Measurements from ENCODE around the gene UBASH3A.

UBASH3A gene

GRCh38 chr21:42364304-42364865, 39.3 kb upstream of the UBASH3A start:
- no peak overlapping the region for H3K9ac ChIP-seq (ENCODE audit: low read depth, low read length)
- H3K27me3 ChIP-seq (ENCODE audit: control insufficient read depth, insufficient read depth, low read length): no peaks in the 10 kb centered on the region
- no peak overlapping the region for H3K4me3 ChIP-seq (ENCODE audit: low read depth, low read length)
- H3K9me3 ChIP-seq (ENCODE audit: control insufficient read depth, insufficient read depth, low read length): peaks cover 7% of the 10 kb centered on the region; the same call in 1 of the 2 replicates
- H3K4me1 ChIP-seq (ENCODE audit: control insufficient read depth, insufficient read depth, low read length): no peaks in the 10 kb centered on the region
- no peaks in the 10 kb centered on the region for H3K36me3 ChIP-seq (ENCODE audit: control insufficient read depth, insufficient read depth, low read length)
- no peak overlapping the region for H3K27ac ChIP-seq (ENCODE audit: low read depth, low read length)

DNA sequence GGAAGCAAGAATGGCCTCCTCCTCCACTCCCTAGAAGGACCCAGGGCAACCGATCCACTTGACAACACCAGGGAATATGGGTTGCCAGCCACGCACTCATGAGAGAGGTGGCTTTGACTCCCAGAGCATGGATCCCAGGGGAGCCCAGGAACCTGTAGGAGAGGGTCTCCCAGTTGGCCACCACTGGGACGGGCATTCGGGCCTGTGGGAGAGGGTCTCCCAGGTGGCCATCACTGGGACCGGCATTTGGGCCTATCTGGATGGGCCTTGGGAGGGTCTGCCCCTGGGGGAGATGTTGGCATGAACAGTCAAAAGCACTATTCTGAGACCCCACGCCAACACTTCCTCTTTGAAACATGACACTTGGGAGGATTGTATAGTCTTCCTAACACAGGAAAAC, 37.9 kb upstream of the UBASH3A start:
- Histone ChIP-seq H3K4me3 (ENCODE audit: low read depth, low read length) (no peak overlapping the region), H3K4me1 (ENCODE audit: control insufficient read depth, insufficient read depth, low read length) (no peaks in the 10 kb centered on the region), H3K9ac (ENCODE audit: low read depth, low read length) (no peak overlapping the region), H3K27ac (ENCODE audit: low read depth, low read length) (no peak overlapping the region), H3K27me3 (ENCODE audit: control insufficient read depth, insufficient read depth, low read length) (no peaks in the 10 kb centered on the region), H3K36me3 (ENCODE audit: control insufficient read depth, insufficient read depth, low read length) (no peaks in the 10 kb centered on the region), H3K9me3 (ENCODE audit: control insufficient read depth, insufficient read depth, low read length) (no peaks in the 10 kb centered on the region)

DNA sequence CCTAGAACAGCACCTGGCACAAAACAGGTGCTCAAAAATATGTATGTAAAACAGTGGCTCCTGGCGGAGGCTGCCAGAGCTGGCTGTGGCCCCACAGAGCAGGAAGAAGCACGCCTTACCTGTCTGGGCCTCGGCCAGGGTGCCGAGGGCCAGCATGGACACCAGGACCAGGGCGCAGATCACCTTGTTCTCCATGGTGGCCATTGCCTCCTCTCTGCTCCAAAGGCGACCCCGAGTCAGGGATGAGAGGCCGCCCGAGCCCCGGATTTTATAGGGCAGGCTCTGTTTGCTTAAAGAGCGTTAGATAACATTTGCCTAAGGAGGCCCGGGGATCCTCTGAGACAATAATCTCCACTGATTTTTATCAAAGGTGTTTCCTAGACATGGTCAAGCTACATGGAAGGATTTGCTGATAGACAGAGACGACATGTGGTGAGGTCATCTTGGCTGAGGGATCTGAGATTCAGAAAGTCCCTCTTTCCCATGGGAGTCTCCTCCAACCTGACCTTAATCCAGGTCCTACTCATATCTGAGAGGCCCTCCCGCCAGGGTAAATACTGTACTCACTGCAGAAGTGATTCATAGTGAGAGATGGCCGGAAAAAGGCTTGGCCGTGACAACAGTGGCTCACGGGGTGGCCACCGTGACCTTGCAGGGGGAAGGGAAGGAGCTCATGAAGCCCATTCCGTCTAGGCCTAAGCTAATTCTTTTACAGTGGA, 37.3 kb upstream of the UBASH3A start, which contains the start of gene TFF1:
Gene TFF1, minus strand, starts transcription at position 244 of the 719 bp plus-strand sequence. Its CDS starts 40 bp downstream, at position 204.
- Histone ChIP-seq H3K9ac (ENCODE audit: low read depth, low read length) (no peak within 1 kb of the TSS), H3K27me3 (ENCODE audit: control insufficient read depth, insufficient read depth, low read length) (no peaks in the 10 kb centered on the region), H3K4me1 (ENCODE audit: control insufficient read depth, insufficient read depth, low read length) (no peaks in the 10 kb centered on the region), H3K4me3 (ENCODE audit: low read depth, low read length) (no peak within 1 kb of the TSS), H3K27ac (ENCODE audit: low read depth, low read length) (no peak within 1 kb of the TSS), H3K36me3 (ENCODE audit: control insufficient read depth, insufficient read depth, low read length) (no peaks in the 10 kb centered on the region), H3K9me3 (ENCODE audit: control insufficient read depth, insufficient read depth, low read length) (no peaks in the 10 kb centered on the region)

GRCh38 chr21:42367367-42368165, 36.1 kb upstream of the UBASH3A start:
- Histone ChIP-seq H3K27me3 (ENCODE audit: control insufficient read depth, insufficient read depth, low read length) (no peaks in the 10 kb centered on the region), H3K4me3 (ENCODE audit: low read depth, low read length) (no peak overlapping the region), H3K9ac (ENCODE audit: low read depth, low read length) (no peak overlapping the region), H3K36me3 (ENCODE audit: control insufficient read depth, insufficient read depth, low read length) (no peaks in the 10 kb centered on the region), H3K27ac (ENCODE audit: low read depth, low read length) (no peak overlapping the region), H3K9me3 (ENCODE audit: control insufficient read depth, insufficient read depth, low read length) (no peaks in the 10 kb centered on the region), H3K4me1 (ENCODE audit: control insufficient read depth, insufficient read depth, low read length) (no peaks in the 10 kb centered on the region)

DNA sequence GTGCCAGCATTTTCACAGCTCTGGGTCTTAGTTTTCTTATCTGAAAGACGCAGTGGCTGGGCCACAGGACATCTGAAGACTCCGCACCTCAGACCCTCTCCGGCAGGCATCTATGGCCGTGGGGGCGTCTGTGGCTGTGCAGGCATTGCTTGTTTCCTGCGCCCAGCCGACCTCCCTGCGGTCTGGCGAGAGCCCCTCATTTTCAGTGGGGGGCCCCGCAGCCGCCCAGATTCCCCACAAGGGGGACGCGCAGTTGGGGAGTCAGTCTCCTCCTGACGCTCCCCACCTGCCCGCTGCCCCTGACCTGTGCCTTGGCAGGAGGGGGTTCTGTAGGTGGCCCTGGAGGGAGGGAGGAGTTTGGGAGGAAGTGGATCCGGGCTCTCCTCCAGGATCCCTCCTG, 33.9 kb upstream of the UBASH3A start:
- H3K36me3 ChIP-seq (ENCODE audit: control insufficient read depth, insufficient read depth, low read length): no peaks in the 10 kb centered on the region
- H3K27ac ChIP-seq (ENCODE audit: low read depth, low read length): no peak overlapping the region
- H3K27me3 ChIP-seq (ENCODE audit: control insufficient read depth, insufficient read depth, low read length): peaks cover 5% of the 10 kb centered on the region; the same call in 1 of the 2 replicates
- no peak overlapping the region for H3K4me3 ChIP-seq (ENCODE audit: low read depth, low read length)
- no peaks in the 10 kb centered on the region for H3K9me3 ChIP-seq (ENCODE audit: control insufficient read depth, insufficient read depth, low read length)
- H3K4me1 ChIP-seq (ENCODE audit: control insufficient read depth, insufficient read depth, low read length): no peaks in the 10 kb centered on the region
- H3K9ac ChIP-seq (ENCODE audit: low read depth, low read length): no peak overlapping the region

DNA sequence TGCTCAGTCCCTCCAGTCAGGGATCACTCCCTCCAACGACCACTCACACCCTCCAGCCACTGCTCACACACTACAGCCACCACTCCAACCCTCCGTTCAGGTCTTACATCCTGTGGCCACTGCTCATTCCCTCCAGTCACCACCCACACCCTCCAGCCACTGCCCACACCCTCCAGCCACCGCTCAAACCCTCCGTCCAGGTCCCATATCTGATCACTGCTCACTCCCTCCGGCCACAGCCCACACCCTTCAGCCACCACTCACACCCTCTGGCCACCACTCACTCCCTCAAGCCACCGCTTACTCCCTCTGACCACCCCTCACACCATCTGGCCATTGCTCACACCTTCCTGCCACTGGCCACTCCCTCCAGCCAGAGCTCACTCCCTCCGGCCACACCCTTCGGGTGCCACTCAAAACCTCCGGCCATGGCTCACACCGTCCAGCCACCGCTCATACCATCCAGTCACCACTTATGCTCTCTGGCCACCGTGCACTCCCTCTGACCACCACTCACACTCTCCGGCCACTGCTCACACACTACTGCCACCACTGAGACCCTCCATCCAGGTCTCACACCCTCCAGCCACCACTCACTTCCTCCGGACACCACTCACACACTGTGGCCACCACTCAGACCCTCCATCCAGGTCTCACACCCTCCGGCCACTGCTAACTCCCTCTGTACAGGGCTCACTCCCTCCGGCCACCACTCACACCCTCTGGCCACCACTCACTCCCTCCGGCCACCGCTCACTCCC, 32.6 kb upstream of the UBASH3A start:
- H3K27ac ChIP-seq (ENCODE audit: low read depth, low read length): no peak overlapping the region
- no peaks in the 10 kb centered on the region for H3K4me1 ChIP-seq (ENCODE audit: control insufficient read depth, insufficient read depth, low read length)
- no peaks in the 10 kb centered on the region for H3K36me3 ChIP-seq (ENCODE audit: control insufficient read depth, insufficient read depth, low read length)
- no peak overlapping the region for H3K4me3 ChIP-seq (ENCODE audit: low read depth, low read length)
- H3K9ac ChIP-seq (ENCODE audit: low read depth, low read length): no peak overlapping the region
- H3K9me3 ChIP-seq (ENCODE audit: control insufficient read depth, insufficient read depth, low read length): no peaks in the 10 kb centered on the region
- H3K27me3 ChIP-seq (ENCODE audit: control insufficient read depth, insufficient read depth, low read length): peaks cover 5% of the 10 kb centered on the region; the same call in 1 of the 2 replicates

GRCh38 chr21:42373196-42373907, 30.4 kb upstream of the UBASH3A start:
- H3K36me3 ChIP-seq (ENCODE audit: control insufficient read depth, insufficient read depth, low read length): no peaks in the 10 kb centered on the region
- no peaks in the 10 kb centered on the region for H3K9me3 ChIP-seq (ENCODE audit: control insufficient read depth, insufficient read depth, low read length)
- no peak overlapping the region for H3K9ac ChIP-seq (ENCODE audit: low read depth, low read length)
- no peak overlapping the region for H3K27ac ChIP-seq (ENCODE audit: low read depth, low read length)
- H3K4me3 ChIP-seq (ENCODE audit: low read depth, low read length): no peak overlapping the region
- no peaks in the 10 kb centered on the region for H3K4me1 ChIP-seq (ENCODE audit: control insufficient read depth, insufficient read depth, low read length)
- H3K27me3 ChIP-seq (ENCODE audit: control insufficient read depth, insufficient read depth, low read length): peaks cover 5% of the 10 kb centered on the region; the same call in 1 of the 2 replicates

DNA sequence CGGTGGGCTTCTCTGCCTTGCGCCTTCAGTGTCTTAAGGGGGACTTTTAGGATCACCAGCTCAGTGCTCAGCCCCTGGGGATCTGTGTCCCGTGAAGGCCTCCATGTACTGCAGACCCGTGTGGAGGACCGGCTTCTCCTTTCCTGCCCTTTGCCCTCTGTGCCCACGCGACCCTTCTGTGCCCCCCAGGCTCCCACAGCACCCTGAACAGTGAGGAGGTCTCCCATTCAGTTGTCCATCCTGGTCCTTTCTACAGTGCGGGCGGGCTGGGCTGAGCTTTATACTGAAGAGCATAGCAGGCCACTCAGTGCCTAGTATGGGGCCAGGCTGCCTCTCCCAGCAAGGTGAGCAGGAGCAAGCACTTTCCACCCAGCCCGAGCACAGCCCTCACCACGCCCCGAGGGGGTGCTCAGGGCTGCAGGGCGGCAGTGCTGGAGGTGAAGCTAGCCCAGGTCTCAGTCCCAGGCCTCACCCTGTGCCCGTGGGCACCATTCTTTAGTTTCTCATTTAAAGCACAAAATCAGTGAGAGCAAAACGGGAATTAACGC, 29.7 kb upstream of the UBASH3A start:
- Histone ChIP-seq H3K27ac (ENCODE audit: low read depth, low read length) (no peak overlapping the region), H3K4me1 (ENCODE audit: control insufficient read depth, insufficient read depth, low read length) (no peaks in the 10 kb centered on the region), H3K4me3 (ENCODE audit: low read depth, low read length) (no peak overlapping the region), H3K36me3 (ENCODE audit: control insufficient read depth, insufficient read depth, low read length) (no peaks in the 10 kb centered on the region), H3K9ac (ENCODE audit: low read depth, low read length) (no peak overlapping the region), H3K9me3 (ENCODE audit: control insufficient read depth, insufficient read depth, low read length) (no peaks in the 10 kb centered on the region), H3K27me3 (ENCODE audit: control insufficient read depth, insufficient read depth, low read length) (peaks cover 5% of the 10 kb centered on the region; the same call in 1 of the 2 replicates)

GRCh38 chr21:42374457-42374856, 29.2 kb upstream of the UBASH3A start:
- H3K4me1 ChIP-seq (ENCODE audit: control insufficient read depth, insufficient read depth, low read length): no peaks in the 10 kb centered on the region
- no peaks in the 10 kb centered on the region for H3K9me3 ChIP-seq (ENCODE audit: control insufficient read depth, insufficient read depth, low read length)
- H3K4me3 ChIP-seq (ENCODE audit: low read depth, low read length): no peak overlapping the region
- peaks cover 5% of the 10 kb centered on the region; the same call in 1 of the 2 replicates for H3K27me3 ChIP-seq (ENCODE audit: control insufficient read depth, insufficient read depth, low read length)
- H3K9ac ChIP-seq (ENCODE audit: low read depth, low read length): no peak overlapping the region
- no peak overlapping the region for H3K27ac ChIP-seq (ENCODE audit: low read depth, low read length)
- no peaks in the 10 kb centered on the region for H3K36me3 ChIP-seq (ENCODE audit: control insufficient read depth, insufficient read depth, low read length)

Measured in HUES48 (cell line).